Activated naive CD4-positive, alpha-beta T cell treated with anti-CD3 and anti-CD28 coated beads, Interleukin-2, amount 50 U/mL, for 72 hours (primary cell): ENCODE results near the gene S100A7A. TPM values are rescaled to one million over a fixed set of nuclear protein-coding genes. Genes with fewer than 3 reads are reported as not detected.

Experiments
- ATAC-seq, 2 donors: fragments of 150-1000 bp; cut with Tn5 transposase; 2 replicates each; pipeline ENCODE4 v1.10.0; 2021; ENCODE audit warnings: mild to moderate bottlenecking in 2 of 2, moderate library complexity in 2 of 2
- DNase-seq, 2 donors: peaks; one replicate each; pipeline ENCODE4 v3.0.0; 2021 to 2022; ENCODE audit warnings: low spot score in 2 of 2
- H3K27ac Mint-ChIP-seq, 2 donors: one replicate each; pipeline ENCODE4 v1.8.0; 2022; ENCODE audit warnings: mild to moderate bottlenecking in 2 of 2, mixed read lengths in 2 of 2
- H3K36me3 Mint-ChIP-seq, 2 donors: one replicate each; pipeline ENCODE4 v1.8.0; 2022; ENCODE audit warnings: mixed read lengths in 2 of 2
- H3K9me3 Mint-ChIP-seq, 2 donors: one replicate each; pipeline ENCODE4 v1.8.0; 2022; ENCODE audit warnings: mixed read lengths in 2 of 2
- total RNA-seq, 2 donors: library from RNA; stranded (reverse); gene quantifications; one replicate each; pipeline ENCODE4 v1.2.3, GENCODE V29; 2022

Gene S100A7A
- total RNA-seq, 2 donors from 2014 or later = not detected

- H3K27ac Mint-ChIP-seq = no peak within 1 kb of the TSS
- no peaks in the 10 kb centered on the region for H3K36me3 Mint-ChIP-seq
- ATAC-seq (no peak), DNase-seq (no peak)
- H3K9me3 Mint-ChIP-seq = no peaks in the 10 kb centered on the region
These were observed 25.2 kb upstream of the S100A7A start, which contains the start of gene S100A8 for GRCh38 chr1:153390938-153391710. S100A8 (minus strand) TSS chr1:153391073; CDS start chr1:153390535, 538 bp downstream.

GRCh38 chr1:153392258-153392657 is 24.1 kb upstream of the S100A7A start:
- H3K9me3 Mint-ChIP-seq = no peaks in the 10 kb centered on the region

GRCh38 chr1:153392822-153393221 is 23.5 kb upstream of the S100A7A start:
- ATAC-seq = no peak
- H3K36me3 Mint-ChIP-seq = no peaks in the 10 kb centered on the region
- H3K9me3 Mint-ChIP-seq = no peaks in the 10 kb centered on the region
- no peak overlapping the region for H3K27ac Mint-ChIP-seq
- DNase-seq = no peak

More at GRCh38 chr1:153392258-153392657, 24.1 kb upstream of the S100A7A start:
- H3K27ac Mint-ChIP-seq = no peak overlapping the region
- ATAC-seq (no peak), DNase-seq (no peak)
- no peaks in the 10 kb centered on the region for H3K36me3 Mint-ChIP-seq

- no peak for ATAC-seq
- Mint-ChIP-seq H3K27ac (peak overlapping the region in 1 of 2 donors; percentile 63), H3K9me3 (no peaks in the 10 kb centered on the region), H3K36me3 (no peaks in the 10 kb centered on the region)
- DNase-seq = no peak
These were observed 22.4 kb upstream of the S100A7A start for GRCh38 chr1:153393926-153394325.

- ATAC-seq (no peak), DNase-seq (no peak)
- H3K36me3 Mint-ChIP-seq = no peaks in the 10 kb centered on the region
- H3K27ac Mint-ChIP-seq = no peak overlapping the region
- H3K9me3 Mint-ChIP-seq = no peaks in the 10 kb centered on the region
These were observed 21.9 kb upstream of the S100A7A start for GRCh38 chr1:153394391-153394790.

- ATAC-seq = no peak
- Mint-ChIP-seq H3K9me3 (no peaks in the 10 kb centered on the region), H3K36me3 (no peaks in the 10 kb centered on the region), H3K27ac (no peak overlapping the region)
- DNase-seq = no peak
These were observed 21.1 kb upstream of the S100A7A start for GRCh38 chr1:153395136-153395685.

- H3K9me3 Mint-ChIP-seq = no peaks in the 10 kb centered on the region
- ATAC-seq = no peak
- no peak for DNase-seq
These were observed 20.5 kb upstream of the S100A7A start for GRCh38 chr1:153395776-153396175.

GRCh38 chr1:153396461-153396860 is 19.9 kb upstream of the S100A7A start:
- Mint-ChIP-seq H3K36me3 (no peaks in the 10 kb centered on the region), H3K9me3 (no peaks in the 10 kb centered on the region), H3K27ac (no peak overlapping the region)
- DNase-seq (no peak), ATAC-seq (no peak)

More at GRCh38 chr1:153395776-153396175, 20.5 kb upstream of the S100A7A start:
- Mint-ChIP-seq H3K27ac (no peak overlapping the region), H3K36me3 (no peaks in the 10 kb centered on the region)

GRCh38 chr1:153397051-153397923 is 19.0 kb upstream of the S100A7A start:
- H3K27ac Mint-ChIP-seq = no peak overlapping the region
- no peaks in the 10 kb centered on the region for H3K36me3 Mint-ChIP-seq
- no peak for DNase-seq
- no peak for ATAC-seq
- H3K9me3 Mint-ChIP-seq = no peaks in the 10 kb centered on the region

GRCh38 chr1:153397924-153398651 is 18.2 kb upstream of the S100A7A start:
- no peak for DNase-seq
- H3K27ac Mint-ChIP-seq = no peak overlapping the region
- H3K9me3 Mint-ChIP-seq = no peaks in the 10 kb centered on the region
- ATAC-seq = no peak
- no peaks in the 10 kb centered on the region for H3K36me3 Mint-ChIP-seq

GRCh38 chr1:153399401-153400055 is 16.8 kb upstream of the S100A7A start:
- Mint-ChIP-seq H3K27ac (peak overlapping the region in 1 of 2 donors; percentile 11), H3K9me3 (no peaks in the 10 kb centered on the region), H3K36me3 (no peaks in the 10 kb centered on the region)
- DNase-seq = no peak
- no peak for ATAC-seq

- ATAC-seq (no peak), DNase-seq (no peak)
- Mint-ChIP-seq H3K27ac (no peak overlapping the region), H3K36me3 (no peaks in the 10 kb centered on the region), H3K9me3 (no peaks in the 10 kb centered on the region)
These were observed 16.1 kb upstream of the S100A7A start for GRCh38 chr1:153400244-153400643.

- no peaks in the 10 kb centered on the region for H3K36me3 Mint-ChIP-seq
- DNase-seq (no peak), ATAC-seq (no peak)
- no peaks in the 10 kb centered on the region for H3K9me3 Mint-ChIP-seq
- no peak overlapping the region for H3K27ac Mint-ChIP-seq
These were observed 14.9 kb upstream of the S100A7A start for GRCh38 chr1:153401461-153401860.

GRCh38 chr1:153402226-153402625 is 14.1 kb upstream of the S100A7A start:
- no peak for DNase-seq
- Mint-ChIP-seq H3K27ac (no peak overlapping the region), H3K9me3 (no peaks in the 10 kb centered on the region), H3K36me3 (no peaks in the 10 kb centered on the region)
- no peak for ATAC-seq

- Mint-ChIP-seq H3K36me3 (no peaks in the 10 kb centered on the region), H3K9me3 (no peaks in the 10 kb centered on the region), H3K27ac (no peak overlapping the region)
- no peak for DNase-seq
- no peak for ATAC-seq
These were observed 12.8 kb upstream of the S100A7A start for GRCh38 chr1:153403421-153404085.
